SU-DHL-6 (cell line): Measurements from ENCODE around the gene ADAM10.
A peak's percentile ranks its signal among the peaks of the same experiment; 100 is the strongest.

Experiments
- H2AFZ ChIP-seq: fragments of 200-600 bp; sonication (generic); 2 replicates; pipeline ENCODE4 v1.6.1; 2014; ENCODE audit warnings: low read depth, mild to moderate bottlenecking, moderate library complexity, mixed read lengths, antibody characterized with exemption, low read length; ENCODE audit not compliant: severe bottlenecking
- H3F3A ChIP-seq: fragments of 200-600 bp; shearing (Covaris generic); 2 replicates; pipeline ENCODE4 v1.6.0; 2016; ENCODE audit warnings: antibody characterized with exemption, mild to moderate bottlenecking; ENCODE audit not compliant: insufficient read depth
- H3K27ac ChIP-seq: fragments of 200-600 bp; sonication (generic); 2 replicates; pipeline ENCODE4 v1.5.1; 2016; ENCODE audit warnings: low read depth, mild to moderate bottlenecking, low read length, moderate library complexity, mixed read lengths
- H3K27me3 ChIP-seq: fragments of 200-600 bp; sonication (generic), shearing (Covaris generic); 2 replicates; pipeline ENCODE4 v1.6.0; 2014; ENCODE audit warnings: mild to moderate bottlenecking, low read length
- H3K36me3 ChIP-seq: fragments of 200-600 bp; sonication (generic); 2 replicates; pipeline ENCODE4 v1.6.1; 2014; ENCODE audit warnings: mild to moderate bottlenecking, low read length, mixed read lengths
- H3K4me2 ChIP-seq: fragments of 300-600, 200-600 bp; shearing (Covaris generic), sonication (generic); 2 replicates; pipeline ENCODE4 v1.6.0; 2014; ENCODE audit warnings: low read length, low read depth, mild to moderate bottlenecking; ENCODE audit not compliant: poor library complexity, severe bottlenecking
- H3K4me3 ChIP-seq: fragments of 200-600 bp; sonication (generic); 2 replicates; pipeline ENCODE4 v1.5.1; 2014; ENCODE audit warnings: antibody characterized with exemption, low read length, mild to moderate bottlenecking, mixed read lengths; ENCODE audit not compliant: insufficient read depth, poor library complexity, severe bottlenecking
- H3K79me2 ChIP-seq: fragments of 200-600 bp; sonication (generic); 2 replicates; pipeline ENCODE4 v1.6.1; 2014; ENCODE audit warnings: mild to moderate bottlenecking, low read length, moderate library complexity; ENCODE audit not compliant: insufficient read depth
- H3K9ac ChIP-seq: fragments of 200-600 bp; sonication (generic); 2 replicates; pipeline ENCODE4 v1.7.0; 2014; ENCODE audit warnings: mild to moderate bottlenecking, low read length
- H3K9me2 ChIP-seq: fragments of 200-600 bp; sonication (generic); replicated peaks from 2 replicates; pipeline ENCODE4 v1.6.1; 2014; ENCODE audit warnings: low read length; ENCODE audit not compliant: insufficient read depth
- H3K9me3 ChIP-seq: fragments of 200-600 bp; sonication (generic); 2 replicates; pipeline ENCODE4 v1.6.1; 2014; ENCODE audit warnings: low read length, mixed read lengths; ENCODE audit not compliant: insufficient read depth
- H4K20me1 ChIP-seq: fragments of 200-600 bp; sonication (generic); 2 replicates; pipeline ENCODE4 v1.6.1; 2014; ENCODE audit warnings: low read depth, mild to moderate bottlenecking, antibody characterized with exemption, low read length, moderate library complexity, mixed read lengths
- EZH2phosphoT487 ChIP-seq: fragments of 200-600 bp; sonication (generic), shearing (Covaris generic); conservative IDR thresholded peaks from 2 replicates; pipeline ENCODE4 v1.6.1; 2018; ENCODE audit warnings: mild to moderate bottlenecking, antibody characterized with exemption, low read length, moderate library complexity, mixed read lengths
- TF ChIP-seq, protein P1 (sequence below): fragments of 200-600 bp; sonication (generic); IDR thresholded peaks from one replicate; pipeline ENCODE4 v1.5.1; 2017; ENCODE audit warnings: antibody characterized with exemption, mild to moderate bottlenecking, low read length, moderate library complexity; ENCODE audit not compliant: insufficient read depth, poor library complexity, severe bottlenecking

Gene ADAM10

GRCh38 chr15:58755350-58755749, 5.8 kb upstream of the ADAM10 start:
- H3K4me2 ChIP-seq: no peak overlapping the region
- H3K27ac ChIP-seq: no peak overlapping the region
- no peaks in the 10 kb centered on the region for H3K9me2 ChIP-seq
- H3K79me2 ChIP-seq: no peaks in the 10 kb centered on the region
- TF ChIP-seq EZH2phosphoT487: no peak
- TF ChIP-seq, protein P1, sequence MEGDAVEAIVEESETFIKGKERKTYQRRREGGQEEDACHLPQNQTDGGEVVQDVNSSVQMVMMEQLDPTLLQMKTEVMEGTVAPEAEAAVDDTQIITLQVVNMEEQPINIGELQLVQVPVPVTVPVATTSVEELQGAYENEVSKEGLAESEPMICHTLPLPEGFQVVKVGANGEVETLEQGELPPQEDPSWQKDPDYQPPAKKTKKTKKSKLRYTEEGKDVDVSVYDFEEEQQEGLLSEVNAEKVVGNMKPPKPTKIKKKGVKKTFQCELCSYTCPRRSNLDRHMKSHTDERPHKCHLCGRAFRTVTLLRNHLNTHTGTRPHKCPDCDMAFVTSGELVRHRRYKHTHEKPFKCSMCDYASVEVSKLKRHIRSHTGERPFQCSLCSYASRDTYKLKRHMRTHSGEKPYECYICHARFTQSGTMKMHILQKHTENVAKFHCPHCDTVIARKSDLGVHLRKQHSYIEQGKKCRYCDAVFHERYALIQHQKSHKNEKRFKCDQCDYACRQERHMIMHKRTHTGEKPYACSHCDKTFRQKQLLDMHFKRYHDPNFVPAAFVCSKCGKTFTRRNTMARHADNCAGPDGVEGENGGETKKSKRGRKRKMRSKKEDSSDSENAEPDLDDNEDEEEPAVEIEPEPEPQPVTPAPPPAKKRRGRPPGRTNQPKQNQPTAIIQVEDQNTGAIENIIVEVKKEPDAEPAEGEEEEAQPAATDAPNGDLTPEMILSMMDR: no peak
- H3F3A ChIP-seq: no peaks in the 10 kb centered on the region
- H4K20me1 ChIP-seq: no peaks in the 10 kb centered on the region
- no peaks in the 10 kb centered on the region for H3K9me3 ChIP-seq
- H2AFZ ChIP-seq: no peak overlapping the region
- no peak overlapping the region for H3K9ac ChIP-seq
- H3K36me3 ChIP-seq: no peaks in the 10 kb centered on the region
- no peaks in the 10 kb centered on the region for H3K27me3 ChIP-seq
- H3K4me3 ChIP-seq: no peak overlapping the region

DNA sequence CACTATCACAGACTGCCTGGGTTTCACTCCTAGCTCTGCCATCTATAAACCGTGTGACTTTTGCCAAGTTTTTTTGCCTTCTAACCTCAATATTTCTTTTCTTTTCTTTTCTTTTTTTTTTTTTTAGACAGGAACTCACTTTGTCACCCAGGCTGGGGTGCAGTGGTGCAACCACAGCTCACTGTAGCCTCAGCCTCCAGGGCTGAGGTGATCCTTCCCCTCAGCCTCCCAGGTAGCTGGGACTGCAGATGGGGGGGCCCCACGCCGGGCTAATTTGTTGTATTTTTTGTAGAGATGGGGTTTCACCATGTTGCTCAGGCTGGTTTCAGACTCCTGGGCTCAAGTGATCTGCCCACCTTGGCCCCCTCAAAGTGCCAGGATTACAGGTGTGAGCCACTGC, 3.2 kb upstream of the ADAM10 start:
- Histone ChIP-seq H2AFZ (no peak overlapping the region), H3K4me3 (no peak overlapping the region), H4K20me1 (peaks cover 4% of the 10 kb centered on the region), H3K9me2 (no peaks in the 10 kb centered on the region), H3K79me2 (peaks cover 11% of the 10 kb centered on the region), H3K36me3 (peaks cover 2% of the 10 kb centered on the region; the same call in 1 of the 2 replicates), H3K9ac (no peak overlapping the region), H3F3A (no peaks in the 10 kb centered on the region), H3K27ac (no peak overlapping the region), H3K27me3 (no peaks in the 10 kb centered on the region), H3K4me2 (no peak overlapping the region), H3K9me3 (no peaks in the 10 kb centered on the region)
- TF ChIP-seq EZH2phosphoT487: no peak
- TF ChIP-seq, protein P1: no peak

DNA sequence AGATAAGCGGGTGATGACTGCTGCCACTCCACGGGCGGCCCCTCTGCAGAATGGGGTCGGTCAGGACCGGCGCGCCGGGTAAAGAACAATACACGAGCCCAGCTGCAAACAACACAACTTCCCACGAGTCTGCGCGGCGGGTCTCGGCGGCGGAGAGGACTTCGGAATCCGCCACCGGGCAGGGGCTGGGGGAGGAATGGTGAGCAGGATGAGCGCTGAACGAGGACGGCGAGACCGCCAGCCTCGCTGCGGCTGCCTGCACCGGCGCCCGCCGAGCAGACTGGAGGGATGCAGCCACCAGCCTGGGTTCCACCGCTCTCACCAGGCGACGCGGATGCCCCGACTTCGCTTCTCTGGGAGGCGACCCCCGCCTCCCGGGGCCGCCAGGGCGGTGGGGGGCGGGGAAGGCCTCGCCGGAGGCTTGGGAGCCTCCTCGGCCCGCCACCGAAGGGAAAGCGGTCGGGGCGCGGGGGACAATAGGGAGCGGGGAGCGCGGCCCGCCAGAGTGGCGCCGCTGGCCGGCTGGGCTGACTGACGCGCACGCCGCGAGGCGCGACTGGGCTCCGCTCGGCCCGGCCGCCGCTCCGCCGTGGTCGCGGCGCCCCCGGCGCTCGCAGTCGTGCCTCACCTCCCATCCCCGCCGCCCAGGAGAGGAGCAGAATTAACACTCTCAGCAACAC, 515 bp downstream of the ADAM10 start:
- H2AFZ ChIP-seq: peak overlapping the region; percentile 69
- H4K20me1 ChIP-seq: peaks cover 32% of the 10 kb centered on the region
- H3K9me3 ChIP-seq: no peaks in the 10 kb centered on the region
- H3K27me3 ChIP-seq: no peaks in the 10 kb centered on the region
- no peak for TF ChIP-seq EZH2phosphoT487
- TF ChIP-seq, protein P1: no peak
- H3K27ac ChIP-seq: peak overlapping the region; percentile 63
- H3K36me3 ChIP-seq: peaks cover 7% of the 10 kb centered on the region; the same call in 1 of the 2 replicates
- H3K4me2 ChIP-seq: peak overlapping the region; percentile 88
- H3K9me2 ChIP-seq: no peaks in the 10 kb centered on the region
- peak overlapping the region; percentile 80 for H3K9ac ChIP-seq
- no peaks in the 10 kb centered on the region for H3F3A ChIP-seq
- H3K79me2 ChIP-seq: peaks cover 46% of the 10 kb centered on the region
- H3K4me3 ChIP-seq: peak overlapping the region; percentile 83
